DND-41 (cell line): Measurements from ENCODE around the gene RS1.

Experiments used
- CTCF ChIP-seq: IDR thresholded peaks from 2 replicates; pipeline ENCODE4 v1.5.1; 2012; ENCODE audit warnings: borderline replicate concordance, low read length, moderate library complexity, mild to moderate bottlenecking; ENCODE audit not compliant: poor library complexity, severe bottlenecking; ENCODE audit errors: extremely low read depth
- EZH2 ChIP-seq: IDR thresholded peaks from 3 replicates; pipeline ENCODE4 v1.6.1; 2012; ENCODE audit warnings: borderline replicate concordance, low read depth, mild to moderate bottlenecking, moderate library complexity, low read length, inconsistent platforms; ENCODE audit not compliant: severe bottlenecking

GRCh38 chrX:18696653-18697052 lies 24.7 kb upstream of the RS1 start:
- TF ChIP-seq CTCF (no peak), EZH2 (no peak)
